ENCODE data around the gene ADRA2B.
"Not testable (repeated sequence)": the region's sequence is repeated elsewhere in the genome, so short reads cannot be mapped to it uniquely, and the experiment has no call there.

DNA sequence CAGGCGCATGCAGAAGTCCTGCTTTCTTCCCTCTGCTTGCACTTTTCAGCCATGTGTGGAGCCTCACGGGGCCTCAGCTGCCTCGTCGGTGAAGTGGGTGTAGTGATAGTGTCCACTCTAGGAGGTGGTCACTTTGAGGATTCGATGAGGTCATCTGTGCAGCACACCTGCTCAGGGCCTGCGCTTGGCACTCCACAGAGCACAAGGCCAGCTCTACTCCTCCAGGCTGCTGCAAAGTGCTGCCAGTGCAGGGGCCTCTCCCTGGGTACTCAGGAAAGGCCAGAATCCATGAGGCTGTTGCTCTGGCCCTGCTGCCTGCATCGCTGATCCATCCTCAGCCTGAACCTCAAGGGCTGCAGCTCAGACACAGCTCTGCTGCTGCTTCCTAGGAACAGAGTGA, 49.9 kb downstream of the ADRA2B start:
- TF ChIP-seq POLR2A, CTCF (IDR thresholded peaks at IDR 0.05): not testable (repeated sequence)

All from body of pancreas (tissue), 4 donors.